Measurements from ENCODE around the gene JPH3.

DNA sequence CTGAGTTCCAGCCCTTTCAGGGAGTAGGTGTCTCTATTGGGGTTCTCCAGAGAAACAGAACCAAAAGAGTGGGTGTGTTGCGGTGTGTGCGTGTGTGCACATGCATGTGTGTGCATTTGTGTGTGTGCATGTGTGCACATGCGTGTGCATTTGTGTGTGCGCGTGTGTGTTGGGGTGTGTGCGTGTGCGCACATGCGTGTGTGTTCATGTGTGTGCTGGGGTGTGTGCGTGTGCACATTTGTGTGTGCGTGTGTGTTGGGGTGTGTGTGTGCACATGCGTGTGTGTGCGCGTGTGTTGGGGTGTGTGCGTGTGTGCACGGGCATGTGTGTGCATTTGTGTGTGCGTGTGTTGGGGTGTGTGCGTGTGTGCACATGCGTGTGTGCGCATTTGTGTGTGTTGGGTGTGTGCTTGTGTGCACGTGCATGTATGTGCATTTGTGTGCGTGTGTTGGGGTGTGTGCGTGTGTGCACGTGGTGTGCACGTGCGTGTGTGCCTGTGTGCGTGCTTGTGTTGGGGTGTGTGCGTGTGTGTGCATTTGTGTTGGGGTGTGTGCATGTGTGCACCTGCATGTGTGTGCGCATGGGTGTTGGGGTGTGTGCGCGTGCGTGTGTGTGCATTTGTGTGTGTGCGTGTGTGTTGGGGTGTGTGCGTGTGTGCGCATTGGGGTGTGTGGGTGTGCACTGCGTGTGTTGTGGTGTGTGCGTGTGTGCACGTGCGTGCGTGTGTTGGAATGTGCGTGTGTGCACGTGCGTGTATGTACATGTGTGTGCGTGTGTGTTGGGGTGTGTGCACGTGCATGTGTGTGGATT lies 38.4 kb upstream of the JPH3 start:
- no peak for TF ChIP-seq CTCF (IDR thresholded peaks at IDR 0.05)
- TF ChIP-seq POLR2A (IDR thresholded peaks at IDR 0.05): no peak
